NCI-H524 (cell line): ENCODE results near the gene GFPT2.
A peak's percentile ranks its signal among the peaks of the same experiment; 100 is the strongest.

Source experiments
- DNase-seq, 2 experiments: peaks; one replicate each; lab custom pipeline; 2025; lab: John Stamatoyannopoulos, UW

GFPT2 gene

DNA sequence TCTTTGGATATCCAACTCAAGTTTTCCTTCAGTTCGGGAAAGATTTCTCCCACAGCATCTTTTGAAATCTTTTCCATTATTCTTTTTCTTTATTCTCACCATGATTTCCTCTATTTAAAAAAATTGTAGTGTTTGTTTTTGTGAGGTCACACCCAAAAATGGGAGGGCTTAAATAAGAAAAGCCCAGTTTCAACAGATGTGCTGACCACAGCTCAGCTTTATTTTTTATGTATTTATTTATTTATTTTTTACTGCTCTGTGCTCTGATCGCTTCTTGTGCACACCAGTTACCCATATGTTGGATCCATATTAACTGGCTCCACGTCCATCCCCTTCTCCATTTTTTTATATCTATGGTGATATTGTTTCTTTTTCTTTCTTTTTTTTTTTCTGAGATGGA is 20.3 kb downstream of the GFPT2 start:
- DNase-seq = no peak

DNA sequence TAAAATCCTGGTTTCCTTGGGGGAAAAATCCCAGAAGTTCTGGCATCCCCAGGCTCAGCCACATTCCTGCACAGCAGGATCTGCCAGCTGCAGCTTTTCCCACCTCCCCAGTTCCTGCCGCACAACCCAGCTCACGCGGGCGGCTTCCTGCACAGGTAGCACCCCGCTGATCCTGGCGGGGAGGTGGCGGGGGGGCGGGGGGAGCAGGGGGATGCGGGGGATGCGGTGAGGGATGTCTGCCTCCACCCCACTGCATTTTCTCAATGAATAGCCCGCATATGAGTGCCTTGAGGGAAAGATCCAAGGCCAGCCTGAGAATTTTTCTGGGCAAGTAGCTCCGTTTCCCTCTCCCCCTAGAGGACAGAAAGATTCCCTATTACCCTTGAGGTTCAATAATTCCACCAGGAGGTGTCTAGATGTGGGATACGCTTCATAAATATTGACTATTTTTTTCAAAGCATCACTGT is 21.1 kb downstream of the GFPT2 start:
- no peak for DNase-seq

DNA sequence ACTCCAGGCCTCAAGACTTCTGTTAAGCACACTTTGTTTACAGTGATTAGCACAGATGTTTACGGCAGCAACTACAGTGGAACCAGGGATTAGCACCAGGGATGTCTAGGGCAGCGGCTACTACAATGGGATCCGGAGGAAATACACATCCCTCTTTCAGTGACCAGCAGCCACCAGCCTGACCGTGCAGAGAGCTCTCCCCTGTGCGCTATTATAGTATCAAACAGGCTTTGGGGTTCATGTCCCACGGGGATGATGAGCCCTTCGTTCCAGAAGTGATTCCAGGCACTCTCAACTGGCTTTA is 21.5 kb downstream of the GFPT2 start:
- DNase-seq = no peak

DNA sequence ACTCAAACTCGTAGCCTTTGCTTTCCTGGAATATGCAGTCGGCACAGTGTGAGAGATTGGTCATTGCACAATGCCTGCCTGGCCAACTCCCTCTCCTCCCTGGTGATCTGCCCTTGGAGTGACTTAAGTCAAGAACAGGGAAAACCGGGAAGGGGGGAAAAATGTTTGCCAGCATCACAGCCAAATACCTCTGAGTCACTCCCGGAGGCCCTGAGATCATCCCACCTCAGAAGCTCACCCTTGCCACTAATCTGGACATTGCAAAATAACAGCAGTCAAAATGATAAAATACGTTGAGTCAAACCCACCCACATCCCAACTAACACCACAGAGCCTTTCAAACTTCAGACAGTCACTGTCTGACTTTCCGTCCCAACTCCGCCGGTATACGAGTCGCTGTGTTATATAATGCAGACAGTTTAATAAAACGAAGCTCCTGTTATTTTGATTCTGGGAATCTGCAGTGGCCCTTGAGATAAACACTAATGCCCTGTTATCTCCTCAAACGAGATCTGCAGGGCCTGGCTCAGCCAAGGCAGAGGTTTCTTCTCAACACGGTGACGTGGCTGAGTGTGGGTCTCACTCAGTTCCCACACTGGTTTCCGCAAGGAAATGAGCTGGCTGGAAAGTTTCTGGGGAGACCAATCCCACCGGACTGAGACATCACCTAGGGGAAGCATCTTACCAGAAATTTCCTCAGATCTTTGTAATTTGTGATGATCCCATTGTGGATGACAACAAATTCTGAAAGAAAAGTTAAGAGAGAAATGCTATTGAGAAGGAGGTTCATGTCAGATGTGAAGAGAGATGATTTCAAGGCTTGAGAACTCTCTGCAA is 22.1 kb downstream of the GFPT2 start:
- DNase-seq = no peak

DNA sequence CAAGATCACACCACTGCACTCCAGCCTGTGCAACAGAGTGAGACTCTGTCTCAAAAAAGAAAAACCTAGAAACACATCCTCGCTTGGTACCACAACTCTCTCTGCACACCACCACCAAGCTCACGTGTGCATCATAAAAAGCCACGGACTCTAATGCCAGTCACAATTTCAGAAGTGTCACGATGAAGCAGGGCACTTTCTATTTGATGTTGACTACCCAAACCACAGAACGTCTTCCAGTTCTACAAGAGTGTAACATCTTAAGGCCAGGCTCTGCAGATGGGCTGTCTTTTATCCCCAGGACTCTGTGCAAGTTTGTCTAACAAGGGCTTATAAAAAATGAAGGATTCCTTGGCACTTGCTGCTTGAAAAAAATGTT is 22.9 kb downstream of the GFPT2 start:
- DNase-seq = no peak

DNA sequence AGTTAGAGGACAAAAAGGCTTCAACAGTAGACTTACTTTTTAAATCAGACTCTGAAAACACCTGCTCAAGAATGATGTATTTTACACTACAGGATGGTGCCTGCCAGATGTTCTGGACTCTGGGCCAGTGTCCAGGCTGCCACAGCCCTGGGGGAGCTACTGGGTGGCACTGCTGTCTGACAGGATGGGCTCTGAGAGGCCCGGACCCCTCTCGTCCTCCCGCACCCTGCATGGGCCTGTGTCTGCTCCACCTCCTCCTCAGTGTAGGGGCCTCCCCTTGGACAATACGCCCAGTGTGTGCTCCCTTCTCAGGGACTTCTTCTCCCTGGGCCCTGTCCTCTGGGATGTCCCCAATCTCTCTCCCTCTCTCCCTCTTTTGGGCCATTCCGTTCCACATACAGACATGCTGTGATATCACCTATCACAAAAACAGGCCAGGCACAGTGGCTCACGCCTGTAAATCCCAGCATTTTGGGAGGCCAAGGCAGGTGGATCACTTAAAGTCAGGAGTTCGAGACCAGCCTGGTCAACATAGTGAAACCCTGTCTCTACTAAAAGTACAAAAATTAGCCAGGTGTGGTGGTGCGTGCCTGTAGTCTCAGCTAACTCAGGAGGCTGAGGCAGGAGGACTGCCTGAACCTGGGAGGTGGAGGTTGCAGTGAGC is 23.4 kb downstream of the GFPT2 start:
- DNase-seq = no peak

DNA sequence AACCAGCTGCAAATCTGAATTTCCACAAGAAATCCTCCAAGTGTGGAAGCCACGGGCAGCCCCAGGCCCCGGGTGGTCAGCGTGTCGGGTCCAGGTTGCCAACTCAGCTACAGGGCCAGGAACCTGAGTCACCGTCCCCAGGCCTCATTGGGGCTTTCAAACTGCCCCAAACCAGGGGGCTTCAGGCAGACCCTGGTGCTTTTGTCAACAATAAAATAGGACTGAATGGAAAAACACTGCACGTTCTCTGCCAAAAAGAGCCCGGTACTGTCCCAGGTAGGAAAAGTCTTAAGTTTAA is 24.0 kb downstream of the GFPT2 start:
- DNase-seq = no peak

DNA sequence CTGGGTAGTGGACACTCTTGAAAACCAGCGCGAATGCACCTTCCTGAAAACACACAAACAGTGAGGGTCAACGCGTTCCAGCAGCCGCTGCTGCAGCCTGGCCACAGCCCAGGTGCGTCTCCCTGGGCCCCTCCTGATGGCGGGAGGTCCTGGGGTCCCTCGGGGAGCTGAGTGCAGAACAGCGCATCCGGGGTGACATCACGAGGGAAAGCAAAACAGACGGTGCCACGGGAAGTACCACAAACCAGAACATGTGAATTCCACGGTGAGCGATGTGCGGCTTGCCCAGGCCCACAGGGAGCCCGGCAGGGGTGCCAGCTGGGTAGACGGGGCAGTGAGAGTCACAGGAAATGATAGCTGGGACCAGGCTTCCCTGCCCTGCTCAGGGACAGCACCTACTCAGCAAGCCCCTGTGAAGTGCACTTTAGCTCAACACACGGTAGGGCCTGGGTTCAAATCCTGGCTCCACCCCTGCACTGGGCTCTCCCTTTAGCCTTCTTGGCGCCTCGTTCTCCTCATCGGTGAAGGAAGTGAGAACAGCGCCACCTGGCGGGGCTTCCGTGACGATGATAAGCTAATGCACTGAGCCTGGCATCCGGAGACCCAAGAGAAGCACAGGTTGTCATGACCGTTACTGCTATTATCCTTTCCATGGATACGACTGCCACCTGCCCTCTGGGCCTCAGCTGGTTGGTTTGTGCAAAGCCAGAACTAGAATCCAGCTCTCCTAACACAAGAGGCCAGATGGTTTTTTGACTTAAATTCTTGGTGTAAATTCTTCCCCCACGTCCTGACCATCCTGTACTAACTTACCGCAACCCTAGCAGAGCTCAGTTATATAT is 24.6 kb downstream of the GFPT2 start:
- peak; percentile 71 to 81 for DNase-seq

DNA sequence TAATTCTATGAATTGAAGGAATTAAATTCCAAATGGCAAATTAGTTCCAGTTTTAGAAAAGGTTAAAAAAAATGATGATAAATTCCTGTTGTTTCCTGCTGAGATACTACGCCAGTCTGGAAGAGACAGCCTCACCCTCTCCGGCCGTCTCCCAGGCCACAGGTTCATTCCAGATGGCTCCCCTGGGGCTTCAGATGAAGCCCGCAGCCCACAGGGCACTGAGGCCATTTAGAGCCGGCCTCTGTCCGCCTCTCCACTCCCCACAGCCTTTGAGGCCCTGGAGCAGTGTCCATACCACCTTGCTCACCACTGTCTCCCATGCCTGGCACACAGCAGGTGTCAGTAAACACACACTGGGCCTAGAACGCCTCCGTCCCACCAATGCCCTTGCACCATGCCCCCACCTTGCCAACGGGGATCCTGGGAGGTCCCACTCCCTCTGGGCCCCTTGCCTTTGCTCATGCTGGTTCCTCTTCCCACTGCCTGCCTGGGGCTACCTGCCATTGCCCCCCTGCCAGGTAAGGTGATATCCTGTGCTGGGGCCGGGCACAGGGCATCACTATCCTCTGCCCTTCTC is 26.1 kb downstream of the GFPT2 start:
- no peak for DNase-seq

DNA sequence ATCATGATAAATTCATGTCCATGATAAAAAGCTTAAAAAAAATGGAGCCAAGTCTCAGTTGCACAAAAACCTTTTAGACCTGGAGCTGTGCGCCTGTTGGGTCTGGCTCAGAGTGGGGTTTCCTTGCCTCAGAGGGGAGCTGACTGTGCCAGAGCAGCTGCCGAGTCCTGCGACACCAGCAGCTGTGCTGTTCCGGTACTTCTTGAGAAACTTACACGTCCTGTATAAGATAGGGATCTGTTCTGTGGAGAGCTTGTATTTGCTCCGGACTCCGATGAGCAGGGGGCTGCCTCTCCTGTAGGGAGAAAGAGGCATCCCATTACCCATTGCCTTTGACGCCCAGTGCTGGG is 28.6 kb downstream of the GFPT2 start:
- DNase-seq = no peak

DNA sequence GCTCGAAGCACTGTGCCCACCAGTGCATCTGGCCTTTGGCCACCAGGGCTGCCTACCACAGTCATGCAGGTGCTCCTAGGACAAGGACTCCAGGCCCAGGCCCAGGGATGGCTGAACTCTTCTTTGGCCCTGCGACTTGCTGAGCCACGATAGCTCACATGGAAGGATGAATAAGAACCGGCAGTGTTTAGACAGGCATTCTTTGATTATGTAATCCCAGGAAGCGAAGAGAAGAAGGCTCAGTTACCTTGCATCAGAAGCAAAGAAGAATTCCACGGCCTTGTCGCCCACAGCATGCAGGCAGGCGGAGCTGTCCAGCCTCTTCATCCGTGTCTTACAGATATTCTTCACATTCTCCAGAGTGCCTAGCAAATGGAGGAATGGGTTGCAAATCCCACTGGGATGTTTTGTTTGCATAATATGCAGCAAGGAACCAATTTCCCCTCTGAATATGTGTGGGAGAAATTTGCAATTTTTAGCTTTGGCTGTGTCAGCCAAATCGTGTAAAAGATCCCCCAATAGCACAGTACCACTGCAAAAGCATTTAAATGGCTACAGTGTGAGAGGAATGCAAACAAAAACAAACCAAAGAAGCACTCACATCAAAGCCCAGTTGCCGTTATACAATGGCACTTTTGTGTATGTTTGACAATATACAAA is 29.1 kb downstream of the GFPT2 start:
- DNase-seq = no peak

DNA sequence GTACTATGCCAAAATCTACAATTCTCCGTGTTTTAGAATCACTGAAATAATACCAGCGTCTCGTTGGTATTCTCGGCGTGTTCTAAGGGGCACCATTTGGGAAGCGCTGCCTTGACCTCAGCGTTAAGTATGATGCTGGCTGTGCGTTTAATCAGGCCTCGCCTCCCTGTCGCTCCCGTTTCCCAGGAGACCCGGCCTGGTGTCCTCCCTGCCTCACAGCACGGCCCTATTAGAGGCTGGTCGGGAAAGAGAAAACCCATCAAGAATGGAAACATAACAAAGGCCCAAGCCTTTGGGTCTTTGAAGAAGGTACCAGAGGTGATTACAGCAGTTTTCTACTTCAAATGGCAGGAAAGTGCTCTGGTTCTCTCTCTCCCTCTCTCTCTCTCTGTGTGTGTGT is 30.0 kb downstream of the GFPT2 start:
- no peak for DNase-seq

DNA sequence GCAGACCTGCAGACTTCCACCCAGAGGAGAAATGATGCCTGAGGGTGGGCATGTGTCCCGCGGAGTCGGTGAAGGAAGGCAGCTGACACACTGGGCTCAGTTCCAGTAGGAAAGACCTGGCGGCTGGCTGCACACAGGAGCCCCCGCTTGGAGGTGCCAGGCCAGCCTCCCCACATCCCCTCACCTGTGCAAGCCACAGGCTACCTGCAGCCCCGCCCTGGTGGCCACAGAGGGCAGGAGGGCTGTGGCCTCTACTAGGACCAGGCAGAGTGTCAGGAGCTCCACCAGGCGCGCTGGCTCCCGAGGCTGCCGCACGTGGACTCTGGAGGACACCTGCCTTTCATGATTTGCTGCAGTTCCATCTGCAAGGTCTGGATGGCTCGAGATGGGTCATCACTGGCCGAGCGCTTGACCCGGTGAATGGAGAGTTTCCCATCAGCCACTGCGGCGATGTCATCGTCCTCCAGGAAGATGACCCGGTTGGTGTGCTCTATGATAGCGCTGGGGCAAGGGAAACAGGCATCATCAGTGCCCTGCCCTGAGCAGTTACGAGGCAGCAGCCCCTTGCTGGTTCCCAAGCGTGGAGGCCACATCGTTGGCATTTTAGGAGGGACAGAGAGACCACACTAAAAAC is 34.6 kb downstream of the GFPT2 start:
- DNase-seq = no peak

DNA sequence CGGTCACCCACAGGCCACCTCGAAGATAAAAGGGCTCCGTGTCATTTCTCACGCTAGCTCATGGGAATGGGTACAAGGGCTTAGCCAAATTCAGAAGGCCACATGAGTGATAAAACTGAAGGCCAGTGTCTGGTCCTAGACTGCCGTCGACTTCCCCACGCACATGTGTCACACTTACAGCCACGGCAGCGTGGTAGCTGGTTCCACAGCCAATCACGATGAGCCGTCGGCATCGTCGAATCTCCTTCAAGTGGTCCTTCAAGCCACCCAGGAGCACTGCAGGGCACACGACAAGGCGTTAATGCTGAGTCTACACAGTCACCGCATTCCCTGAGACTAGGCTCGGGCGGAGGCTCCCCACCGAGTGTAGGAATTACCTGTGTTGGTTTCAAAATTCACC is 36.5 kb downstream of the GFPT2 start:
- DNase-seq = no peak

DNA sequence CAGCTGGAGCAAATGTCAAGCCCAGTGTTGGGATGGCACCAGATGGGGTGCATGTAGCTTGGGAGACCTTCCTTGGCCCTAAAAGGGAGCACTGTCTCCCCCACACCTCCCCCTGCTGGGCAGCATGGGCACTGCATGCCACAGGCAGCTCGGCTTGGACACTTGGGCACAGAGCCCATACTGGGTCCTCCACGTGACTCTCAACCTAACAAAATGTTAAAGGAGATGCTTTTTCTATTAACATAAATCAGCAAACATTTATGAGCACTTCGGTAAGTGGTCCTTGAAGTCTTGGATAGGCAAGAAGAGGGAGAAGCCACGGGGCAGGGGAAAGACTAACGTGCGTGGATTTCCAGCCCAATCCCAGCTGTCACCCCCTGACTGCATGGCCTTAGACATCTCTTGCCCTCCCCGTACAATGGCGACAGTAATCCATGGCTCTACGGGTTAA is 37.3 kb downstream of the GFPT2 start:
- peak; percentile 14 to 74 for DNase-seq

DNA sequence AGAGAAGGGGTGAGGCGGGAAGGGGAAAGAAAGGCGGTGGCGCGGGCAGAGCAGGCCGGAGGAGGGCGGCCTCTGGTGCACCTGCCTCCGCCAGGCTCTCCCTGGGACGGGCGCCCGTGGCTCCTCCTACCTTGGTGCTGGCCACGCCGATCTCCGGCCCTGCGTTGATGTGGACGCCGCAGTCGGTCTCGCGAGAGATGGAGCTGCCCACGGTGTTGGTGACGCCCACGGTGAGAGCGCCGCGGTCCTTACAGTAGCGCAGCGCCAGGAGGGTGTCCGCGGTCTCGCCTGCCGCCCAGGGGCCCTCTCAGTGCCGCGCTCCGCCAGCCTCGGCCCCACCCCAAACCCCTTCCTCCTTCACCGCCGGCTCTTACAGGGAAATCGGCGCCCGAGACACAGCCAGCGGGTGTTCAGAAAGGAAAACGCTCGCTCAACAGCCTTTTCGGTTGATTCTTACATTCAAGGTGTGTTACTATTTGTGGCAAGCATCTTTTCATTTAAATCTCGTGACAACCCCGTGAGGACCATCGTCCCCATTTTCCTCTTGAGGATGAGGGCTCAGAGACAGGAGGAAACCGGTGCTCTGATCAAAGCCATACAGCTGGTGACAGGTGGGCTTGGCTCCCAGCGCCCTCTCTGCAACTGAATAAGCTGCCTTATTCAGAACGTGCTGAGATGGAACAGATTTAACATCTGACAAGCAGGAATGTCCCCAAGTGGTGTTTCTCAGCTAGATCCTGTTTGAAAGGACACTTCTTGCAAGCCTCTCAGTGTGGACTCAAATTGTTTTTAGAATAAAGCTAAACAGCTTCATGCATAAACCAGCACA is 39.2 kb downstream of the GFPT2 start:
- no peak for DNase-seq

DNA sequence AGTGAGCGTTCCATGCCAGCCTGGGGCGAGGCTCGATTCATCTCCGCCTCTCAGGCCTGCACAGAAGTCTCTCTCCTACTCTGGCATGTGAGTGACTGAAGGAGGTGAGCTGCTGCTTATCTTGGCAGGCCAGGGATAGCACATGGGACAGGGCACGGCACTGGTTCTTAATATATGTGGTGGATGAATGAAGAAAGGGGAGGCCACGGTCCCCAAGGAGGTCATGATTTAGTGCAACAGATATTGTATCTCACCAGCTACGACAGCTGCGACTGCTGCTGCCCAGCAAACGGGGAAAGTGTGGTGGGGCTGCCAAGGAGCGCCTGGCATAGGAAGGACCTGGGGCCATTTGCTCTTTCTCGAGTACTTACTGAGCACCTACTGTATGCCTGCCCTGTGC is 41.9 kb downstream of the GFPT2 start:
- no peak for DNase-seq

DNA sequence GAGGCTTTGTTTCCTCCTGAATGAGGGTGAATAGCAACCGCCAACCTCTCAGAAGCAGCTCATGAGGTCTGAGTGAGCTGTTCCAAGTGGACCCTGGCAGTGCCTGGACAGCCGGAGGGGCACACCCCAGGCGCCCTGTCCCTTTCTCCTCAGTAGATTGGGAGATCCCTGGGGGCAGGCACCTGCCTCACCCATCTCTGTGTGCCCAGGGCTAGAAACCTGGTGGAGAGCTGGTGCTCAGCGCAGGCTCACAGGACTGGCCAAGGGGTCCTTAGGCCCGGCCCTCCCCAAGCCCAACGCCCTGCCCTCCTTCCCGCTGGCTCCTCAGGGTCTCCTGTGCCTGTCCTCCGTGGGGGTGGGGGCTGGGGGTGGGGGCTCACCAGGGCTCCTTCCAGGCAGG is 46.3 kb downstream of the GFPT2 start:
- no peak for DNase-seq

DNA sequence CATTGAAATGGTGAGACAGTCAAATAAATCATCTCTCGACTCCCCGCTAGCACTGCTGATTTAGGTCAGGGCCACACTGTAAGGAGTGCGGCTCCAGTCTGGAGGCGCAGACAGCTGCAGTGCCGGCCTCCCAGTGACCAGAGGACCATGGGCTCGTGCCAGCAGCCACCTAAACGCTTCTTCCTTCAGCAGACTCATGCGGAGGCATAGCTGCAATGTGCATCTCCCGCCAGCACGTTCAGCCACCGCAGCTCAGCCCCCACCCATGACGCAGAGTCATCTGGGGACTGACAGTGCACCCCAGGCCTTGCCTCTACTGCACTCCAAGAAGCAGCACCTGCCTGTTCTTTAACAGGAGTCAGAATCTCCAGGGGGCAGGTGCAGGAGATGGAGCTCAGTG is 47.7 kb downstream of the GFPT2 start:
- no peak for DNase-seq

DNA sequence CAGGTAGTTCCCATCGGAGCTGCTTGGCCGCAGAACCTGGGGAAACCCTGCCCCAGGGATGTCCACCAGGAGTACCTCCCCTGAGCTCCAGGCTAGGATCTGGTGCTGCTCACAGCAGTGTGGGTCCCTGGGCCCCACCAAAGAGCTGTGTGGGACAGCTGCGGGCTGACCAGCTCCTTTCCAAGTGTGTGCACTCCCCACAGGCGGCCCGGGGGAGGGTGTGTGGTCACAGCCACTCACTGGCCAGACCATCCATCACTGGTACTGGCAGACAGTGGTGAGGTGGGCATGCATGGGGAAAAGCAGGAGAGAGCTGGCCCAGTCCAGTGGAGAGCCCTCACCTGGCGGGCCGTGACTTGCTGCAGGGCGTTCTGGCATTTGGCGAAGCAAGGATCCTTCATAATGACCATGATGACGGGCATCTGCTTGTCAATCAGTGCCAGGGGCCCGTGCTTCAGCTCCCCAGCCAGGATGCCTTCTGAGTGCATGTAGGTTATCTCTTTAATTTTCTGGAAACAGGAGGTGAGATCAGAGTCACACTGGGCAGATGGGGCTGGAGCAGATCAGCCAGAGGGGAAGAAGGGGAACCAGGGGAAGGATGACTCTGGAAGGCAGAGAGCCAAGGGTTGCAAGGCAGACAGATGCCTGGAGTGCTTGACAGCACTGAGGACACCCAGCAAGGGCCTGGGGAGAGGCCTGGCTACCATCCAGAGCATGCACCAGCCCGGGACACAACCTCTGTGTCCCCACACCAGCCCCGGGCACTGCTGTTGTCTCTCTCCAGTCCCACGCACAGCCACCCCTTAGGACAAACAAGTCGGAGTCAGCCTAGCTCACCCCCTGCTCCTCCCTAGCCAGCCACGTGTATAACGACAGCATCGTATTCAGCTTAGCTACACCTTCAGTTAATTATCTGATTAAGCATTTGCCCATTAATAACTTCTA is 48.4 kb downstream of the GFPT2 start:
- DNase-seq = peak in 1 of 2 experiments; percentile 9
